Tibial nerve (tissue), 4 donors: ENCODE data around the gene C2CD2L. TPM values are rescaled to one million over a fixed set of nuclear protein-coding genes. Genes with fewer than 3 reads are reported as not detected.
A peak's percentile ranks its signal among the peaks of the same experiment; 100 is the strongest.
"Not testable (repeated sequence)": the region's sequence is repeated elsewhere in the genome, so short reads cannot be mapped to it uniquely, and the experiment has no call there.

Source experiments
- DNase-seq, 2 donors: peaks; one replicate each; pipeline ENCODE4 v3.0.0-alpha.2; 2019; ENCODE audit warnings: low spot score in 2 of 2
- H3K27ac ChIP-seq, 4 donors: fragments of 200-600 bp; sonication (generic) in 3 of 4; one replicate each; pipeline ENCODE4 v1.5.1; 2017 to 2019; ENCODE audit warnings: mild to moderate bottlenecking in 1 of 4
- H3K27me3 ChIP-seq, 2 donors: fragments of 200-600 bp; sonication (generic) in 1 of 2; one replicate each; pipeline versions ENCODE4 v1.5.1 to v1.6.0; 2017 to 2019
- H3K36me3 ChIP-seq, 3 donors: fragments of 200-600 bp; sonication (generic); one replicate each; pipeline ENCODE4 v1.5.1; 2018 to 2019
- H3K4me1 ChIP-seq, 4 donors: fragments of 200-600 bp; sonication (generic) in 3 of 4; one replicate each; pipeline ENCODE4 v1.5.1; 2017 to 2019
- H3K4me3 ChIP-seq, 4 donors: fragments of 200-600 bp; sonication (generic) in 3 of 4; one replicate each; pipeline ENCODE4 v1.5.1; 2017 to 2019; ENCODE audit warnings: mild to moderate bottlenecking in 1 of 4, moderate library complexity in 1 of 4
- H3K9me3 ChIP-seq, 4 donors: fragments of 200-600 bp; sonication (generic) in 3 of 4; one replicate each; pipeline ENCODE4 v1.5.1; 2017 to 2019
- CTCF ChIP-seq, 5 experiments: fragments of 200-600 bp in 3 of 5; fragments of 450-650 bp in 2 of 5; sonication (generic) in 3 of 5; IDR thresholded peaks; one replicate each; pipeline ENCODE4 v1.5.1; 2016 to 2019; ENCODE audit warnings: antibody characterized with exemption in 5 of 5, mild to moderate bottlenecking in 3 of 5, moderate library complexity in 2 of 5
- EP300 ChIP-seq, 2 donors: sonication (generic); formaldehyde crosslinking; IDR thresholded peaks; one replicate each; pipeline ENCODE4 v1.6.1; 2017; ENCODE audit warnings: antibody characterized with exemption in 2 of 2, mild to moderate bottlenecking in 1 of 2
- POLR2A ChIP-seq, 2 donors: fragments of 450-650 bp; IDR thresholded peaks; one replicate each; pipeline ENCODE4 v1.6.1; 2017; ENCODE audit warnings: antibody characterized with exemption in 2 of 2, mild to moderate bottlenecking in 2 of 2, moderate library complexity in 2 of 2
- WGBS, 2 donors: methylation state at CpG; one replicate each; pipeline ENCODE4 v1.1.5; 2018; 5-methylcytosine and 5-hydroxymethylcytosine counted together
- total RNA-seq, 4 donors: library from RNA; depleted of rRNA; stranded (reverse); fragments of >200 nt; gene quantifications; one replicate each; pipeline ENCODE4 v1.1.0, GENCODE V29; 2016

Gene C2CD2L
- total RNA-seq: 10 to 100 TPM; 11.4 to 13.8 (median 12.3) TPM

DNA sequence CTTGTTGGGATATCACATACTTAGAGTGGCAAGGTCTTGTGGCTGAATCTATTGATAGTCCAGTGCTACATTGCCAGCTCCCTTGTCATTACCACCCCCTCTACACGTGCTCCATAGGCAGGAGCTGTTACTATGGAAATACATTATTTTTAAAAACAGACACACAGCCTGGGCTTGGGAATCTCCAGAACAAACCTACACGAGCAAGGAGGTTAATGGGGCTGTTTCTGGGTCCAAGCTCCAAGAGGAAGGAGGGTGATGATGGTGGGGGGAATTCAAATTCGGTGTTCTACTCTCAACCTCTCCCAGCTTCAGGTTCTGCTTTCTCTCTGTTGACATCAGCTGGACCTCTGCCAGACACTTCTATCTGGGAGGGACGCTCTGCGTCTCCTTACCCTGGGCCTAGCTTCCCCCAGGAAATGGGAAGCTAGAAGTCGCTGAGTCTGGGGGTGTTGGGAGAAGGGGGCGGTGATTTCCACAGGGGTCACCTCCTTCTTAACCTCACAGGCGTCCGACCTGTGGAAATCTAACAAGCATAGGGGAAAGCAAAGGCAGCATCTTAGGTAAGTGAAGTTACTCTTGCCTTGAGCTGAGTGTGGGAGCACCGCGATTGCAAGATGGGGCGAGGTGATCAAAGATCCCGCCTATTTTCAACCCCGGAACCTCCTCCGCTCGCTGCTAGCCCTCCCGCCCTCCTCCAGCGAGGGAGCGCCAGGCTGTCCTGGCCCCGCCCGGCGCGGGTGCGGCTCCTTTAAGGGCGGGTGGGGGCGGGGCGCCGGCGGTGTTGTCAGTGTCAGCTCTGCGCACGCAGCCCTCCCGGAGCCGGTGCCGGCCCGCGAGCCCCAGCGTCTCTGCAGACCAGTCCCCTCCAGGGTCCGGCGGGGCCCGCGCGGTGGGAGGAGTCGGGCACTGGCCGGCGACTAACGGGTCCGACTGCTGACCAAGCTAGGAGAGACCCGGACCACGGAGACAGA, at the start of gene C2CD2L:
C2CD2L (plus strand) TSS at position 781 of the 974 bp plus-strand sequence. CDS start 398 bp downstream, outside the sequence.
- TF ChIP-seq POLR2A (IDR thresholded peaks at IDR 0.05) (peak in 1 of 2 donors; percentile 45), CTCF (IDR thresholded peaks at IDR 0.05) (no peak), EP300 (IDR thresholded peaks at IDR 0.05) (peak; percentile 18 to 70)
- H3K9me3 ChIP-seq: no peaks in the 10 kb centered on the region
- no peaks in the 10 kb centered on the region for H3K27me3 ChIP-seq
- 1% methylated on average over 26 to 35 of the region's 49 CpGs for WGBS, 2 donors
- peak; percentile 84 to 88 for DNase-seq
- H3K4me1 ChIP-seq: peaks cover 0 to 56% (median 30%) of the 10 kb centered on the region in 4 donors
- peak within 1 kb of the TSS; percentile 58 to 91 (median 90) for H3K27ac ChIP-seq
- H3K4me3 ChIP-seq: peak within 1 kb of the TSS; percentile 78 to 99 (median 92)
- peaks cover 0 to 22% (median 10%) of the 10 kb centered on the region in 3 donors for H3K36me3 ChIP-seq

DNA sequence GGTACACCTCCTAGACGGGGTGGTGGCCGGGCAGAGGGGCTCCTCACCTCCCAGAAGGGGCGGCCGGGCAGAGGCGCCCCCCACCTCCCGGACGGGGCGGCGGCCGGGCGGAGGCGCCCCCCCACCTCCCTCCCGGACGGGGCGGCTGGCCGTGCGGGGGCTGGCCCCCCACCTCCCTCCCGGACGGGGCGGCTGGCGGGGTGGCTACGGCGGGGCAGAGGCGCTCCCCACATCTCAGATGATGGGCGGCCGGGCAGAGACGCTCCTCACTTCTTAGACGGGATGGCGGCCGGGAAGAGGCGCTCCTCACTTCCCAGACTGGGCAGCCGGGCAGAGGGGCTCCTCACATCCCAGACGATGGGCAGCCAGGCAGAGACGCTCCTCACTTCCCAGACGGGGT, 48.0 kb upstream of the C2CD2L start:
- not testable (repeated sequence) for H3K27ac ChIP-seq, DNase-seq, H3K4me3 ChIP-seq, H3K9me3 ChIP-seq, H3K27me3 ChIP-seq
- peaks cover 0 to 39% (median 15%) of the 10 kb centered on the region in 4 donors for H3K4me1 ChIP-seq
- 81 to 90% methylated on average over 13 to 17 of the region's 35 CpGs for WGBS, 2 donors
- peaks cover 0 to 12% (median 9%) of the 10 kb centered on the region in 3 donors for H3K36me3 ChIP-seq

DNA sequence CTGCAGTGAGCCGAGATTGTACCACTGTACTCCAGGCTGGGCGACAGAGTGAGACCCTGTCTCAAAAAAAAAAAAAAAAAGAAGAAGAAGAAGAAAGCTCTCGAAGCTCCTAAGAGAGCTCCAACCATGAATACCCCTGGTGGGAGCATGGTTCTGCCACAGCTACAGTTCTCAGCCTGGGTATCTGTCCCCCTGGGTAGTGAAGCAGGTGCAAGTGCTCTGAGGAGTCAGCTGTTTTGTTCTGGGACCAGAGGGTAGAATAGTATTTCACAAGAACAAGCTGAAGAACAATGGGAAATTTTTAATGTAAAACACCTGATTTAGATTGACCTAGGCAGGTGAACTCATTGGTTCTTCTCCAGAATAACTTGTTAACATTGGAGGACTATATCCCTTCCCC, 45.9 kb upstream of the C2CD2L start:
- WGBS, 2 donors: 94 to 99% methylated on average over 3 of the region's 3 CpGs
- Histone ChIP-seq H3K27ac (no peak overlapping the region), H3K9me3 (no peaks in the 10 kb centered on the region), H3K36me3 (no peaks in the 10 kb centered on the region), H3K27me3 (no peaks in the 10 kb centered on the region), H3K4me1 (peaks cover 0 to 36% (median 11%) of the 10 kb centered on the region in 4 donors), H3K4me3 (no peak overlapping the region)
- no peak for DNase-seq
- TF ChIP-seq POLR2A (IDR thresholded peaks at IDR 0.05): no peak

- no peak for TF ChIP-seq EP300 (IDR thresholded peaks at IDR 0.05)
- TF ChIP-seq CTCF (IDR thresholded peaks at IDR 0.05): no peak
- TF ChIP-seq POLR2A (IDR thresholded peaks at IDR 0.05): no peak
- Histone ChIP-seq H3K4me3 (no peak overlapping the region), H3K27me3 (no peaks in the 10 kb centered on the region), H3K27ac (peak overlapping the region in 2 of 4 donors; percentile 38 to 40), H3K9me3 (no peaks in the 10 kb centered on the region), H3K36me3 (no peaks in the 10 kb centered on the region), H3K4me1 (peaks cover 0 to 40% (median 10%) of the 10 kb centered on the region in 4 donors)
- 57 to 59% methylated on average over 5 of the region's 5 CpGs for whole genome bisulfite sequencing, 2 donors
- no peak for DNase-seq
Measured at GRCh38 chr11:119062779-119063178, 44.4 kb upstream of the C2CD2L start.

GRCh38 chr11:119065369-119065768, 41.8 kb upstream of the C2CD2L start:
- Histone ChIP-seq H3K4me1 (peaks cover 0 to 57% (median 12%) of the 10 kb centered on the region in 4 donors), H3K9me3 (no peaks in the 10 kb centered on the region), H3K27ac (no peak overlapping the region), H3K36me3 (peaks cover 0 to 12% (median 0%) of the 10 kb centered on the region in 3 donors), H3K4me3 (no peak overlapping the region), H3K27me3 (no peaks in the 10 kb centered on the region)
- 39 to 44% methylated on average over 4 of the region's 4 CpGs for WGBS, 2 donors
- TF ChIP-seq EP300 (IDR thresholded peaks at IDR 0.05) (no peak), POLR2A (IDR thresholded peaks at IDR 0.05) (no peak), CTCF (IDR thresholded peaks at IDR 0.05) (peak in 2 of 5 experiments; percentile 13 to 15)
- no peak for DNase-seq
